ENCODE measurements around the gene RPL3.

GRCh38 chr22:39327995-39328754 is 8.8 kb upstream of the RPL3 start:
- TF ChIP-seq POLR2AphosphoS5 (IDR thresholded peaks at IDR 0.05) (no peak), CTCF (IDR thresholded peaks at IDR 0.05) (no peak), POLR2A (IDR thresholded peaks at IDR 0.05) (no peak), EP300 (IDR thresholded peaks at IDR 0.05) (no peak)
